EH (cell line): ENCODE data around the gene CNOT9.
A peak's percentile ranks its signal among the peaks of the same experiment; 100 is the strongest.
"Not testable (repeated sequence)": the region's sequence is repeated elsewhere in the genome, so short reads cannot be mapped to it uniquely, and the experiment has no call there.

Source experiments
- DNase-seq: peaks from one replicate; pipeline ENCODE4 v3.0.0-alpha.2; 2015; ENCODE audit warnings: low read depth

The CNOT9 gene

GRCh38 chr2:218568190-218569037, at the start of gene CNOT9, which contains the start of gene USP37:
Gene CNOT9 (plus strand): TSS chr2:218568839. CDS start chr2:218568955, 116 bp downstream.
Gene USP37 (minus strand): TSS chr2:218568351. CDS start chr2:218558653, 9,698 bp downstream.
- peak; percentile 99 for DNase-seq

GRCh38 chr2:218518876-218519275, 49.8 kb upstream of the CNOT9 start:
- DNase-seq, result no peak

GRCh38 chr2:218523651-218524050, 45.0 kb upstream of the CNOT9 start:
- no peak for DNase-seq

DNA sequence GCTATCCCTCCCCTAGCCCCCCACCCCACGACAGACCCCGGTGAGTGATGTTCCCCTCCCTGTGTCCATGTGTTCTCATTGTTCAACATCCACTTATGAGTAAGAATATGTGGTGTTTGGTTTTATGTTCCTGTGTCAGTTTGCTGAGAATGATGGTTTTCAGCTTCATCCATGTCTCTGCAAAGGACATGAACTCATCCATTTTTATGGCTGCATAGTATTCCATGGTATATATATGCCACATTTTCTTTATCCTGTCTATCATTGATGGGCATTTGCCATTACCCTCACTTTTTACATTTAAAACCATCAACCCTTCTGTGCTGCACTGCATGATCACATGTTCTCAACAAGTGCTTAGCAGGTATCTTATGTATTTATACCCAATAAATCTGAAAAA, 40.2 kb upstream of the CNOT9 start:
- not testable (repeated sequence) for DNase-seq

DNA sequence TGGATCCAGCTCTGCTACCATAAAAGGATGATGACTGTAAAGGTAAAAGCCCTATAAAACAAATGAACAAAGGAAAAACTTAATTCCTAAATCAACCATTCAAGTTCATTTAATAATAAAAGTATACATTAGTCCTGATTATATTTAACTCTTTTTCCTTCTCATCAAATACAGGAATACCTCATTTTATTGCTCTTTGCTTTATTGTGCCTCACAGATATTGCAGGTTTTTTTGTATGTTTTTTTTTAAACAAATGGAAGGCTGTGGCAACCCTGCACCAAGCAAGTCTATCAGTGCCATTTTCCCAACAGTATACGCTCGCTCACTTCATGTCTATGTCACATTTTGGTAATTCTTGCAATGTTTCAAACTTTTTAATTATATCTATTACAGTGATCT, 38.6 kb upstream of the CNOT9 start:
- no peak for DNase-seq

DNA sequence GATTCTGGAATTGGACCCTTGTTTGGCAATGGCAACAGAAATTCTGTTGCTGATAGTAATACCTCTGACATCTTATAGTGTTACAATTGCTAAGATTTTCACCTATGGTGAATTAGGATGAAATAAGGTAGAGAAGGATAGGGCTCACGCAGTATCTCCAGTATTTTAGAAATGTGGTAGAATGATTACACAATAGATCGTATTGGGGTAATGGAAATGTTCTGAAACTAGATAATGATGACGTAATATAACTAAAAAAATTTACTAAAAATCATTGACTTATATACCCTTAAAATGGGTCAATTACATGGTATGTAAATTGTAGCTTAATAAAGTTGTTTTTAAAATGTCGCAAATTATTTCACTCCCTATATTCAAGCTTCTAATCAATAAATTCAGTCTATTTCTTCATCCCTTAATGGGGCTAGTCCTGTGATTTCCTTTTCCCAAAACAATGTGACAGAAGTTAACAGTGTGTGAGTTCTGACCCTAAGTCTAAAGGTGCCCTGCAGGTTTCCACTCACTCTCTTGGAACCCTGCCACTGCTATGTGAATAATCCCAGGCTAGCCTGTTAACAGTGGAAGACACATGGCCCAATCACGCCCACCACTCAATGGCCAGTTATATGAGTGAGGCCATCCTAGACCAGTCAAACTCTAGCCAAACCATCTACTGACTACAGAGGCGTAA, 31.7 kb upstream of the CNOT9 start:
- no peak for DNase-seq

DNA sequence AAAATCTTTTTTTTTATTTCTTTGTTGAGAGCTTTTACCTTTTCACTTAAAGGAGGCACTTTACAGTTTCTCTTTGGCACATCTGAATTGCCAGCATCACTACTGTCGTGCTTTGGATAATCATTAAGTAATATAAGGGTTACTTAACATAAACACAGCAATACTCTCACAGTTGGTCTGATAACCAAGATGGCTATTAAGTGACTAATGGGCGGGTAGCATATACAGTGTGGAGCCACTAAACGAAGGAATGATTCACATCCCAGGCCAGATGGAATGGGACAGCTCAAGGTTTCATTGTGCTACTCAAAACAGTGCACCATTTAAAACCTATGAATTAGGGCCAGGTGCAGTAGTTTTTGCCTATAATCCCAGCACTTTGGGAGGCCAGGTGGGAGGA, 28.6 kb upstream of the CNOT9 start:
- peak; percentile 15 for DNase-seq

GRCh38 chr2:218546012-218546411, 22.6 kb upstream of the CNOT9 start:
- DNase-seq, result no peak

- no peak for DNase-seq
These were observed 21.1 kb upstream of the CNOT9 start for GRCh38 chr2:218547511-218547910.

DNA sequence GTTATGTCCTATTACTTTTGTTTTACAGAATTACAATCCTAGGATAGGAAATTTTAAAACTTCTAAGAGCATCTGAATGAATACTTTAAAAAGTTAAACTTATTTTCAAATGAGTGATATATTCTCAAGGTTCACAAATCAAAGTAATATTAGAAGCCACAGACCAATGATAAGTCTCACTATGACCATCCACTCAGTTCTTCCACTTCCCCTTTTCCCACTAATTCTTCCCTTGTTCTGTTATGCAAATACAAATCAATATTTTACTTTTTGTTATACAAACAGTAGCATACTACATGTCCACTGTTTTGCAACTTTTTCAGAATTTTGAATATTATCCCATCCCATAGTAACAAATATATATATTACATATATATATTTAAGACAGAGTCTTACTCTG, 20.7 kb upstream of the CNOT9 start:
- no peak for DNase-seq

GRCh38 chr2:218554225-218554624, 14.4 kb upstream of the CNOT9 start:
- not testable (repeated sequence) for DNase-seq

DNA sequence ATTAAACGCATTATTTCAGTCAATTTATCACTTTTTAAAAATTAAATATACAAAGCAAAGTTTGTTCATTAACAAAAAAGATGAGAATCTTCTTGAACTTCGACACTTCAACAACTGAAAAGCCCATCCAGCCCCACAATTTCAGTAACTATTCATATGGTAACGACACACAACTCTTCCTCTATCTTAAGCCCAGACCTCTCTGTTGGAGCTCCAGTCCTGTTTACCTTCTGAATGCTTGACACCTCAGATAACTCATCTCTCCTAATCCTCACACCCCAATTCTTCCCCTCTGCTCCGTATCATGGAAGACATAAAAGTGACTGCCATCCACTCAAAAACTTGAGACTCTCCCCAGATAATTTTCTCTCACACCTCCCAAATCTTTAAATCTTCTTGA, 13.1 kb upstream of the CNOT9 start:
- no peak for DNase-seq

DNA sequence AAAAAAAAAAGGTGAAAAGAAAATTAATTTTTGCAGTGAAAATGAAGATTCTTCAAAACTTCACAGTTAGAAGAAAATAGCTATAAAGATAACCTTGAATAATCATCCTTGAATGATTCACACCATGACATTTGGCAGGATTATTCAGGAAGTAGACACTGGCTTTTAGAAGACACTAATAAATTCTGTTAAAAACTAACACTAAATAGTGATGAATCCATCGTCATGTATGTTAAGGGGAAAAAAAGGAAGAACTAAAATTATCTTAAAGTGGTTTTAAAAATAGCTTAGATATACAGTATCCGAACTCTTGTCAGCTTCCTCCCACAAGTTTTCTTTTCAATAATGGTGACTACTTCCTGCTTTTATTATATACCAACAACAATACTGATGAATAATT, 10.7 kb upstream of the CNOT9 start:
- DNase-seq, result no peak

DNA sequence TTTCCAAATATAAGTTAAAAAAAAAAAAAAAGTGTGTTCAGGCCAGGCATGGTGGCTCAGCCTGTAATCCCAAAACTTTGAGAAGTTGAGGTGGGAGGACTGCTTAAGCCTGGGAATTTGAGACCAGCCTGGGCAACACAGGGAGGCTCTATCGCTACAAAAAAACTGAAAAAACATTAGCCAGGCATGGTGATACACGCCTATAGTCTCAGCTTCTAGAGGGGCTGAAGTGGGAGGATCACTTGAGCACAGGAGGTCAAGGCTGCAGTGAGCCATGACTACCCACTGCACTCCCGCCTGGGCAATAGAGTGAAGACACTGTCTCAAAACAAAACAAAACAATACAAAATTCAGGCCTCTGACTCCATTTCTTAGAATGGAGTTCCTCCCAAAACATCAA, 9.7 kb upstream of the CNOT9 start:
- no peak for DNase-seq

DNA sequence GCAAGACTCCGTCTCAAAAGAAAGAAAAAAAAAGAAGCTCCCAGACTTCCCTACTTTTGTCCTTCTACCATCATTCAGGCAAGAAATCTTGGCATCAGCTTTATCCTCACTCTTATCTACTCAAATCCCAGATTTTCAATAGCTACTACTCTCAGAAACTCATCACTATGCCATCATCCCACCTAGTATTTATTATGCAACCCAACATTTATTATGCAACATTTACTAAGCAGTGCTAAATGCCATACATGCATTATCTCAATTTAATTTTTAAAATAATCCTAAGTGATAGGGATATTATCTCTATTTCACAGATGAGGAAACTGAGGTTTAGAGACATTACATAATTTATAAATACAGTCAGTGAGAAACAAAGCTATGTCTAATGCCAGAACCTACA, 4.6 kb upstream of the CNOT9 start:
- no peak for DNase-seq

DNA sequence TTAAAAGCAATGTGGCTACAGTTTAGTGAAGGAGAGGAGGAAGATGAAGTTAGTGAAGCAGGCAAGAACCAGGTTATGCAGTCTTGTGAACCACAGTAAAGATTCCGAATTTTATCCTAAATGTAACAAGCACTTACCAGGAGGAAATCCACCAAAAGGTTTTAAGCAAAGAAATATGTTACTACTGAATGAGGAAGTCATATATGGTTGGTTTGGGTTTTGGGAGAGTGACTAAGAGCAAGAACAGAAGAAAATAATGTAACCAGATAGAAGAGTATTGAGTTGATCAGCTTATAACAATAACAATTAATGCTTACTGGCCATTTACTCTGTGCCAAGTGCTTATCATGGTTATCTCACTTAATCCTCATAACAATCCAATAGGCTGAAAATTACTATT, 2.3 kb upstream of the CNOT9 start:
- DNase-seq, result no peak

DNA sequence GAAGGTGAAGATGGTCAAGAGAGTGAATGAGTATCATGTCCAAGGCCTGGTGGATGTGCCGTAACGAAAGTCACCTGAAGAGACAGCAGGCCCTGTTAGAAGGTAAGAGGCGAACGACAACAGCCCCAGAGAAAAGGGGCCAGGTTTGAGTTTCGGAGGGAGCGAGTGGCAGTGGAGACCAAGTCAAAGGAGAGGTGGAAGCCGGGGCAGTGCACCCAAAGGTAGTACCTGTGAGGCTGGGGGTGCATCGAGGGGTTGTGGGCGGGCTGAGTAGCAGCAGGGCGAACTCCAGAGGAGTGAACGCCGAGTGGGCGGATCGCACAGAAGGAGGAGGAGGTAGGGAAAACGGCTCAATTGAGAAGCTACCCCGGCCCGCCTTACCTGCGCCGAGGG, 846 bp upstream of the CNOT9 start:
- no peak for DNase-seq

DNA sequence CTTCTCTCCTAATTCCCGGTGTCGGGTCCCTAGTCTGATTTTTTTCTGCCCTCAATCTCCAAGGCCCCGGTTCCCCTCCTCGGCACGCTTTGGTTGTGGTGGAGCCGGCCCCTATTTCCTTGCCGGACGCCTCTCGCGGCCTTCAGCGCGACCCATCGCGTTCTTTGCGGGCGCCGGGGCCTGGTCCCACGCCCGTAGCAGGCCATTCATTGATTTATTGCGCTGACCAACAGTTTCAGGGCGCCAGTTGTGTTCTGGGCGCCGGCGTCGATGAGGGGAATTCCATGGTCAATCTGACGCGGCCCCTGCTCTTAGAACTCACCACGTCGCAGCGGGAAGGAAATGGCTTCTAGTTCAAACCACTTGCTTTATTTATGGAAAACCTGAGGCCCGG, 396 bp downstream of the CNOT9 start:
- DNase-seq, result peak; percentile 71

GRCh38 chr2:218569661-218570500, 1.2 kb downstream of the CNOT9 start:
- DNase-seq, result peak; percentile 48

DNA sequence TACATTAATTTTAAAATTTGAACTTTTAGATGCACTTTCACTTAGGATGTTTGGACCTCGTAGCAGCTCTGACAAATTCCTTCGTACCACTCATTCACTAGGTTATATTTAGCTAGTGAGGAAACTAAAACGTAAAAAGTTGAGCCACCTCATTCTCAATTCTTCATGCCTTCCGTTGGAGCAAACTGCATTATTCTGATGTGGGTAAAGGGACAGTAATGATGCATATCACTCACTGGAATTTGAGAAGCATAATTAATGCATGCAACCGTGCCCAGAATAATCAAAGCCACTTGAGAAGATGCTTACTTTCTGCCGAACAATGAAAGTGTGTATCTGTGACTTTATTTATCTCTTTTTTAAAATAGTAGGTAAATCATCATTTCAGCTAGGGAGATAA, 2.2 kb downstream of the CNOT9 start:
- DNase-seq, result peak; percentile 71

GRCh38 chr2:218576854-218577253, 8.2 kb downstream of the CNOT9 start:
- no peak for DNase-seq

GRCh38 chr2:218577482-218578220, 9.0 kb downstream of the CNOT9 start:
- no peak for DNase-seq
